GM19240 (cell line): ENCODE measurements around the gene KLHL13.
"Not testable (repeated sequence)": the region's sequence is repeated elsewhere in the genome, so short reads cannot be mapped to it uniquely, and the experiment has no call there.

ENCODE experiments used
- DNase-seq: peaks from one replicate; pipeline ENCODE4 v3.0.0; 2011; ENCODE audit warnings: low spot score; ENCODE audit not compliant: insufficient read length

Gene KLHL13

GRCh38 chrX:117995378-117995777 lies 121.2 kb downstream of the KLHL13 start:
- DNase-seq = no peak

DNA sequence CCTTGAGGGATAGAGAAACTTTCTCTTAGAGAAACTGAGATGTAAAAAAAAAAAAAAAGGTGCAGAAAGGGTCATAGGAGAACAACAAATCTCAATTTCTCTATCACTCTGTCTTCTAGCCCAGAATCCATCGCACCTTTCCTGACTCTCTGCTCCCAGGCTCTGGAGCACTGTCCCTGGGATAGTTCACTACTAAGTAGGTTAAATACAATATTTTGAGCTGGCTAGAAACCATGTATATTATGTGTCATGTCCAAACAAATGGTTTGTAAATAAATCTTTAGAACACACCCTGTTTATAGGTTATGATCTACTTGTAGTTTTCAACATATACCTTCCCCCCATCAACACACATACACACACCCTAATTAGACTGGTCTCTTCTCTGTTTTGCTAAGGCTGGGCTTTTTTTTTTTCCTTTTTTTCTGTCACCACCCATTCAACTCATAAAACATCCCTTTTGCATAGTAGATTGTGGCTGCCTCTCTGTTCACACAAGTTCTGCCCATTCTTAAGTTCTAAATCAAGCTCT lies 124.4 kb downstream of the KLHL13 start:
- no peak for DNase-seq

- no peak for DNase-seq
Measured at GRCh38 chrX:117990438-117990837, 126.2 kb downstream of the KLHL13 start.

- DNase-seq = no peak
Measured at GRCh38 chrX:117989512-117989911, 127.1 kb downstream of the KLHL13 start.

- DNase-seq = no peak
Measured at GRCh38 chrX:117987373-117987772, 129.2 kb downstream of the KLHL13 start.

DNA sequence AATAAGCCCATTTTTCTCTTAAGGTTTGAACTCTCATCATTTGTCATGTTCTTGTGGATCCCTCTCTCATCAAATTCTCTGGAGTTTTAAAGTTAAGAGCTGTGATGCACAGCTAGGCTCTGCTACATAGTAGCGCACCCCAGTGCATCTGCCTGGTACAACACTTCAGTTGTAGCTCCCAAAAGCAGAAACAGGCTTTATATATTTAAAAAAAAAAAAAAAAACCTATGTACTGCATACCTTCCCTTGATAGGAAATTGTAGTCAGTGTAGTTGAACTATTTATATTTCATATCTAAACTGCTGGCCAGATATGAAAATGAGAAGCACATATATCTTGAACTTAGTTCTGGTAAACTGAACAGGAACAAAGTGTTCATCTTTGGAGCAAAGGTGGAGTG lies 131.4 kb downstream of the KLHL13 start:
- DNase-seq = no peak

DNA sequence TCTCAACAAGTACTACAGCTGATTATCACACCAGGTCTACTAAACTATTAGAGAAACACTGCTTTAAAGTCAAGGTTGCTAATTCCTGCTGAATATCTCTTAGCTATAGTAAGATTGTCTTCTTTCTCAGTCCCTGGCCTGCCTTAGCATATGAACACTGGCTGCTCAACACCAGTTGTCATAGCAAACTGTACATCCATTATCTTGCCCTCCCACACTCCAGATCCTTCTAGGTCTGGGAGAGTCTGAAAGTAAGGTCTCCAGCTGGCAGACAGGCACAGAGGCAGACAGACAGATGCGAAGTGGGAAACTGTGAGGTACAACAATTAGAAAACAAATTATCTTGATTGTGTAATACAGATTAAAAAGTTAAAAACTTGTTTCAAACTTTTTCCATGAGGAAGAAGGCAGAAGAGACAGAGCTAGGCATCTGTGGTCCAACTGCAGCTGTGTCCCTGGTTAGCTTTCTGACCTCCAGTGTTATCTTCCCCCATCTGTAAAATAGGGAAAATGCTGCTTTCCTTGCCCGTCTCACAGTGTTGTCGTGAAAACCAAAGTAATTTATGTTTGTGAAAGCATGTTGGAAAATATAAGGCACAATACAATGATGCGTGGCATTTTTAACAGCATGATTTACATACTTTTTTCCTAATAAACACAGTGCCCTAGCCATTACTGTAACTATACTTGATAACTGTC lies 133.8 kb downstream of the KLHL13 start:
- no peak for DNase-seq

- no peak for DNase-seq
Measured at GRCh38 chrX:117978402-117978801, 138.2 kb downstream of the KLHL13 start.

- no peak for DNase-seq
Measured at GRCh38 chrX:117977526-117977925, 139.1 kb downstream of the KLHL13 start.

DNA sequence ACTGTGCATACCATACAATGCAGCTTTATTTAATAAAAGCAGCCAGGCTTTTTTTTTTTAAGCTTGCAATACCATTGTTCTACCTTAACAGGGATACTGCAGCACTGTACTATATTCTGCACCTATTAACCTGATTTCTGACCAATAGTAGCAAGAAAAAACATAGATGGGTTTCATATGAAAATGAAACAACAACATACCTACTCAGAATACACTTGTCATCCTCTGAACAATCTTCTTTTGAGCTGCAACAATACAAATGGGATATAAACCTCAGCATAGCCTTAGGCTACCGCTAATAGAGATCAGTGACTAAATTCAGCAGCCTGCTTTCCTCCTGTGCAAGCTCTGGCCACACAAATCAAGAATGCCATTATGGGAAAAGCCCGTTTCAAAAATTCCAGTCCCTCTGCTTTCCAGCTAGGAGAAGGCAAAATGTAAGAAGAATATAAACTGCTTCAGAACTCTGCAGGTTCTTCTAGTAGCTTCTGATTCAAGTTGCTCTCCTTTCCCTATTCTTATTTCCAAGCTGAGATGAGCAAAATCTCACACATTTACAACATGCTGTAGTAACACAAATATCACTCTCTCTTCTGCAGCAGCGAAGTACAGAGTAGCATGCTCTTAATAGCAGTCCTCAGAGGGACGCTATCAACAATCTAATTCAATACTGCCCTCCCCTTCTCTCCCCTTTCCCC lies 143.4 kb downstream of the KLHL13 start:
- no peak for DNase-seq

- DNase-seq = no peak
Measured at GRCh38 chrX:117972711-117973109, 143.9 kb downstream of the KLHL13 start.

- no peak for DNase-seq
Measured at GRCh38 chrX:117969782-117970181, 146.8 kb downstream of the KLHL13 start.

- no peak for DNase-seq
Measured at GRCh38 chrX:117969328-117969727, 147.3 kb downstream of the KLHL13 start.

GRCh38 chrX:117959045-117959444 lies 157.6 kb downstream of the KLHL13 start:
- no peak for DNase-seq

- DNase-seq = no peak
Measured at GRCh38 chrX:117957128-117957527, 159.5 kb downstream of the KLHL13 start.

DNA sequence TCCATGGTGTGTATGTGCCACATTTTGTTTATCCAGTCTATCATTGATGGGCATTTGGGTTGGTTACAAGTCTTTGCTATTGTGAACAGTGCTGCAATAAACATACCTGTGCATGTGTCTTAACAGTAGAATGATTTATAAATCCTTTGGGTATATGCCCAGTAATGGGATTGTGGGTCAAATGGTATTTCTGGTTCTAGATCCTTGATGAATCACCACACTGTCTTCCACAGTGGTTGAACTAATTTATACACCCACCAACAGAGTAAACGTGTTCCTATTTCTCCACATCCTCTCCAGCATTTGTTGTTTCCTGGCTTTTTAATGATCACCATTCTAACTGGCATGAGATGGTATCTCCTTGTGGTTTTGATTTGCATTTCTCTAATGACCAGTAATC lies 177.3 kb downstream of the KLHL13 start:
- DNase-seq = not testable (repeated sequence)

DNA sequence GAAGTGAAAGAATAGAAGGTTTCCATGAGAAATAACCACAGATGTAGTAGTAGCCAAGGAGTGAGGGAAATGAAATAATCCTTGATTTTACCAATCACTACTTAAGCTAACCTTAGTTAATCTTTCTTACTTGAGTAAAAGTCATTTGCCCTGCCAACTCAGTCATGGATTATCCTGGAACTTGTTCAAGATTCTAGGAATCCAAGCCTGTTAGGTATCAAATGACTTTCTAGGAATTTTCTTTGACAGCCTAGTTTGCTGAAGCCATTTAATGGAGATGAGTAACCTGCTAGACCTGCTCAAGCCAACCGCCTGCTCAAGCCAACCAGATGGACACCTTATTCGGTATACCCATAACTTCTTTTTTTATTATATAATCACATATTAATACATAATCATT lies 180.5 kb downstream of the KLHL13 start:
- no peak for DNase-seq

- DNase-seq = not testable (repeated sequence)
Measured at GRCh38 chrX:117930116-117930515, 186.5 kb downstream of the KLHL13 start.

- DNase-seq = no peak
Measured at GRCh38 chrX:117919755-117920154, 196.9 kb downstream of the KLHL13 start.

DNA sequence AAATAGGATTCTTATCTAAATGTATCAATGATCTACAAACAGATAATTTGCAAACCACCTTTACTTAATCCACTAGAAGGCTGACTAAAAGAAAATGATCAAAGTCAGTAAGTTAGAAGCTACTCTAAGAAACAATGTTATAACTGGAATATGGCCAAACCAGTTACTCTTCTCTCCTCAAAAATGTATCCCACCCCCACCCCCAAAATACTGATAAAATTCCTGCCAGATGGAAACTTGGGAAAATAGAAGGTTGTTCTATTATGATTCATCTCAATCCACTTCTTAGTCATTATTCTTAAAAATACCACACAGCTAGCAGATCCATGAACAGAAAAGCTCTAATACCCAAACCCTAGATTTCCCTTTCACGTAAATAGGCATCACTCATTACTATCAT lies 206.4 kb downstream of the KLHL13 start:
- no peak for DNase-seq

DNA sequence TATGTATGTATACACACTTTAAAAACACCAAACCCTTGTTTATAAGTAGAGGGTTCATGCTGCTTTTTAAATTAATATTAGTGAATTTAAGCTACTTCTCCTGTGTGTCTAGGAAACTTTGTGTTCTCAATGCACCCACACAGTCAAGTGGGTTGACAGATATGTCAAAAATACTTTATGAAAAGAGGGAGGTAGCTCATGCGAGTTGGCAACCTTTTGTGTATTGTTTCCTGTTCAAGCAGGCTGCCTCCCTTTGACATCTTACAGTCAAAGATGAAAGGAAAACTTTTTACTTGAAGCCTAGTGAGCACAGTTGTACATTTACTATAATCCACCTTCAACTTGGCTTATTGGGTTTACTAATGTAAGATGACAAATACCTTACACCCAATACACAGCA lies 218.4 kb downstream of the KLHL13 start:
- no peak for DNase-seq

DNA sequence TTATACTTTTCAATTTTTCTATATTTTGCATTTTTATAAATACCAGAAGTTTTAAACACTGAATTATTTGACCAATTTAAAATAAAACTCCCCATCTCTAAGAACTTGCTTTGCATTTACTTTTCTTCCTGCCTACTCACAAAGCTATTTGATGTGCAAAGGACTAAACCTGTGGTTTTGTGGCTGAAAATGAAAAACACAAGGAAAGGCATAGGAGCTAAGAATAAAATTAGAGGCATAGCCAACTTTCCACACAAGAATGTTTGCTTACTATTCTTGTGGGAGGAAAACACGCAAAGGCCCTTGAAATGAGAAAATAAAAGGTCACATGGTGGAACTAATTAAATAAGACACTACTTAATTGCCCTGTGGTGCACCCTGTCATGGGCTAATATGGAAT lies 221.2 kb downstream of the KLHL13 start:
- no peak for DNase-seq

- no peak for DNase-seq
Measured at GRCh38 chrX:117892469-117892868, 224.1 kb downstream of the KLHL13 start.
